ENCODE results near the gene ZNF407.

DNA sequence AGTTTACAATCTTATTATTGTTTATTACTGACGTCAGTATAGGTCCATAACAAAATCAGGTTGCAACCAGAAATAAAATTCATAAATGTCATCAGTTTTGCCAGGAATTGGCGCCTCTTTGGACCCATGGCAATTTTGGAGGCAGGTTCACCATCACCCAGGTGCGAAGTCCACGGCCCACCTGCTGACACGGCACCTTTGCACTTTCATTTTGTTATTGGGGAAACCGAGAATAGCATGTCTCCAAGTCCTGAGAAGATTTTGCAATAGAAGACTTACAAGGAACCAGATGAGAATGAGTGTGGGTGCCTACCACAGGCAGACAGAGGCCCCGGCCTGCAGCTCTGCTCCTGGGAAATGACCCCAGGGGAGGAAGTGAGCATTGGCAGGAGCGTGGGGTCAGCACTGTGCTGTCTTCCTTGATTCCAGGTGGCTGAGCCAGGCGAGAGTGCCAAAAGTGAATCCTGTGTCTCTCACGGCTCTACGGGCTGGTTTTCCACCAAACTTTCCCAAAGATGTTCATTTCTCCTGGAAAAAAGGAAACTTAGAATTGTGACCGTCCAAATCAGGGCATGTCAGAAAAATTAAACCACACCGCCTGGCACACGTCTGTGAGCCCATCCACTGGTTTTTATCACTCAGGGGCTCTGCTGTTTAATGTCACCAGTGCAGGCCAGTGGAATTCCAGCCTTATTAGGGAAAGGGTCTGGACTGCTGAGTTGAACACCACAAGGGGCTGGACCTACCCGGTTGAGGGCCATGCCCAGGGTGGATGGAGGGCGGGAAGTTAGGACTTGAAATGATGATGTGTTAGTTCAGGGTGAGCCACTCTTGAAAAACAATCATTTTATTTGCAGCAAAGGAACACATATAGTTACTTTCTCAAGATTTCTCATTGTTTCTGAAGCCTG, 514.8 kb downstream of the ZNF407 start:
- TF ChIP-seq, protein P1, sequence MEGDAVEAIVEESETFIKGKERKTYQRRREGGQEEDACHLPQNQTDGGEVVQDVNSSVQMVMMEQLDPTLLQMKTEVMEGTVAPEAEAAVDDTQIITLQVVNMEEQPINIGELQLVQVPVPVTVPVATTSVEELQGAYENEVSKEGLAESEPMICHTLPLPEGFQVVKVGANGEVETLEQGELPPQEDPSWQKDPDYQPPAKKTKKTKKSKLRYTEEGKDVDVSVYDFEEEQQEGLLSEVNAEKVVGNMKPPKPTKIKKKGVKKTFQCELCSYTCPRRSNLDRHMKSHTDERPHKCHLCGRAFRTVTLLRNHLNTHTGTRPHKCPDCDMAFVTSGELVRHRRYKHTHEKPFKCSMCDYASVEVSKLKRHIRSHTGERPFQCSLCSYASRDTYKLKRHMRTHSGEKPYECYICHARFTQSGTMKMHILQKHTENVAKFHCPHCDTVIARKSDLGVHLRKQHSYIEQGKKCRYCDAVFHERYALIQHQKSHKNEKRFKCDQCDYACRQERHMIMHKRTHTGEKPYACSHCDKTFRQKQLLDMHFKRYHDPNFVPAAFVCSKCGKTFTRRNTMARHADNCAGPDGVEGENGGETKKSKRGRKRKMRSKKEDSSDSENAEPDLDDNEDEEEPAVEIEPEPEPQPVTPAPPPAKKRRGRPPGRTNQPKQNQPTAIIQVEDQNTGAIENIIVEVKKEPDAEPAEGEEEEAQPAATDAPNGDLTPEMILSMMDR (conservative IDR thresholded peaks at IDR 0.05; ENCODE audit: low read depth, low read length) = no peak
- TF ChIP-seq EZH2 (IDR thresholded peaks at IDR 0.05; ENCODE audit: borderline replicate concordance, low read depth, low read length, poor library complexity, severe bottlenecking) = no peak

Data from A673 (cell line).